GM12872 (cell line): ENCODE data around the gene TUSC2.

ENCODE experiments used
- TF ChIP-seq, protein P1 (sequence below): IDR thresholded peaks from 3 replicates; pipeline ENCODE4 v1.5.1; 2011; ENCODE audit warnings: low read depth, mild to moderate bottlenecking, low read length, moderate library complexity; ENCODE audit not compliant: insufficient read depth

TUSC2 gene

DNA sequence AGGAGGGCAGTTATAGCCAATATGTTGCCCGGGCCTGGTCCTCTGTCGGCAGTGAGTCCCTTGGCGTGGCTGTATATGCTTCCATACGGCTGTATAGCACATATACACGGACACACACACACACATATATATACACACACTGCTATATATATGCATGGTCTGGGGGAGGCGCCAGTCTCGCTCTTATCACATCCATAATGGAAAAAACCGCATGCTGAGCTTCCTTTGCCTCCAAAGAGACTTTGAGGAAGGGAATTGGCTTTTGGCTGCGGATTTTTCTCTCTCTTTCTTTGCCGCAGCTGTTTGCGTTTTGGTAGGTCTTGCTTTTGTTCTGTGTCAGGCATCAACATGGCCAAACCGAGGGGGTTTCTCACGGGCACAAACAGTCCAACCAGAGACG, 42.6 kb upstream of the TUSC2 start:
- TF ChIP-seq, protein P1, sequence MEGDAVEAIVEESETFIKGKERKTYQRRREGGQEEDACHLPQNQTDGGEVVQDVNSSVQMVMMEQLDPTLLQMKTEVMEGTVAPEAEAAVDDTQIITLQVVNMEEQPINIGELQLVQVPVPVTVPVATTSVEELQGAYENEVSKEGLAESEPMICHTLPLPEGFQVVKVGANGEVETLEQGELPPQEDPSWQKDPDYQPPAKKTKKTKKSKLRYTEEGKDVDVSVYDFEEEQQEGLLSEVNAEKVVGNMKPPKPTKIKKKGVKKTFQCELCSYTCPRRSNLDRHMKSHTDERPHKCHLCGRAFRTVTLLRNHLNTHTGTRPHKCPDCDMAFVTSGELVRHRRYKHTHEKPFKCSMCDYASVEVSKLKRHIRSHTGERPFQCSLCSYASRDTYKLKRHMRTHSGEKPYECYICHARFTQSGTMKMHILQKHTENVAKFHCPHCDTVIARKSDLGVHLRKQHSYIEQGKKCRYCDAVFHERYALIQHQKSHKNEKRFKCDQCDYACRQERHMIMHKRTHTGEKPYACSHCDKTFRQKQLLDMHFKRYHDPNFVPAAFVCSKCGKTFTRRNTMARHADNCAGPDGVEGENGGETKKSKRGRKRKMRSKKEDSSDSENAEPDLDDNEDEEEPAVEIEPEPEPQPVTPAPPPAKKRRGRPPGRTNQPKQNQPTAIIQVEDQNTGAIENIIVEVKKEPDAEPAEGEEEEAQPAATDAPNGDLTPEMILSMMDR, result no peak

DNA sequence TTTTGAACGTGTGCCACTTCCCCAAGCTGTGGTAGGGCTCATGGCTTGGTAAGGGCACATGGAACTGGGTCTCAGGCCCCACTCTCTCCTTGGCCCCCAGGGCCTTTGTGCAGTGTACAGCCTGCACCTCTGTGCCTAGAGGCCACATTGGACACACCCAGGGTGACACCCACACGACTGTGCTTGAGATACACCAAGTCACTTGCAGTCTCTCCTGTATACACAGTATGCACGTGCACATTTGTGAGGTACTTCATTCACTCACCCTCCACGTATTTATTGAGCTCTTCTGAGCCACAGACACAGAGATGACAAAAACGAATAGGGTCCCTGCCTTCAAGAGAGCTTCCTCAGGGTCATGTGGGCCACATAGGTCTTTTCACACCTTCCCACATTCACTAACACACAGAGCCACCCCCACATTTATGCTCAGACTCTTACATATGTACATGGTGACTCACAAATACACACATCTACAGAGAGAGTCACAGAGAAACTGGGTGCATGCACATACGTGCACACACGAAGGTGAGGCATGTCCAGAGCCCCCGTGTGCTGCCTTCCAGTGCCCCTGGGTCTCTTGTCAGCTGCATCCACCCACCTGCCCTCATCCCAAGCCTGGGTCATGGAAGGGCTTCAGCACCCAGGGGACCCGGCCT, 41.1 kb upstream of the TUSC2 start:
- TF ChIP-seq, protein P1, result no peak

DNA sequence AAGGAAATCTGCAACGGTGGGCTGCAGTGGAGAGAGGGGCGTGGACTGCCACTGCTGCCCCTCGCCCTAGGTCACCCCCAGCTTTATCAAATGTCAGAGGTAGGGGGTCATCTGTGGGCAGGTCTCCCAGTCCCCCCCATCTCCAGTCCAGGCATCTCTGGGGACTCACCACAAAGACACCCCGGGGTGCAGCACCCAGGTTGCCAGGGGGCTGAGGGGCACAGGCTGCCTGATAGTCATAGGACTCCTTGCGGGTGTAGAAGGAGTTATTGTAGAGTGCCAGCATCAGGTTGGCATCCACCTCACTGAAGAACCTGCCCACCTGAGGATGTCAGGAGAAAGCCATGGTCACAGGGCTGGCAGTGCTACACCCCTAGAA, 37.8 kb upstream of the TUSC2 start:
- TF ChIP-seq, protein P1, result no peak

DNA sequence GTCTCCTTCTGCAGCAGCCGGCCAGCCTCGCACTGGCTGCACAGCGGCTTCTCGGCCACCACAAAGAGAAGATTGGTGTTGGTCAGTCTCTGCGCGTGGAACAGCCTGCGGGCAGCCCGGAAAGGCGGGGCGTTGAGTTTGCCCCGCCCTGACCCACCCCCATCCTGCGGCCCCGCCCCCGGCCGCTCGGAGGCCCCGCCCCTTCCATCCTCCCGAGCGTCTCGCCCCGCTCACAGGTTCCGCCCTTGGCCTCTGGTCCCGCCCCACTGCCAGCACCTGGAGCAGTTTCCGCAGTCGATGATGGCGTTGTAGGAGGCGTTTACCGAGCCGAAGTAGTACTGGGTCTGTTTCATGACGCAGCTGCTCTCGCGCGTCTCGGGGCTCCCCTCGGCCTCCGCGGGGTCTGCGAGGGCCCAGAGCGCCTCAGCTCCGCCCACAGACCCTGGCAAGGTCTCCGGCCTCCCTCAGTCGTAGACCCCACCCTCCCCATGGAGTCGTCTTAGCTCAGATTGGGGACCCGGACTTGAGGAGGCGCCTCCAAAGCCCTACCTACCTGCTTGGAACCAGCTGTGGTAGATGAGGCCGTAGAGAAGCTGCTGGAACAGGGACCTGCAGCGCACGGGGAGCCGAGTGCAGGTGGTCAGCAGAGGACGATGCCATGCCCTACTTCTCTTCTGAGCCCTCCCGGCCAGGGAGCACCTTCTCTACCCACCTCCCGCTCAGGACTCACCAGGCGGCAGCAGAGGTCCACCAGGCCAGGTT, 37.2 kb upstream of the TUSC2 start:
- TF ChIP-seq, protein P1, result no peak

- TF ChIP-seq, protein P1, result no peak
These were observed 36.6 kb upstream of the TUSC2 start for GRCh38 chr3:50364573-50365079.

DNA sequence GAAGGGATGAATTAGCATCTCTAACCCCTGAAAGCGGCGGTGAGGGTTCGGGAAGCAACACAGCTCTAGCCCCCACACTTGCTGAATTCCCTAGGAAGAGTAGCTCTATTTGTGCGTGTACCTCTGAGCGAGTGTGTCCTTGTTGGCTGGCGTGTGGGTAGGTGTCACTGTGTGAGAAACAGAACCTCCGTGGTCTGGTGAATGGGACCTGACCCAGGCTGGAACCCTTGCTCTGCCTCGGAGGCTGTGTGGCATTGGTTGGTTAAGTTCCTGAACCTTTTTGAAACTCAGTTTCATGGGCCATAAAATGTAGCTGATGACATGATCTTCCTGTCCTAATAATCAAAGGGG, 31.7 kb upstream of the TUSC2 start:
- TF ChIP-seq, protein P1, result no peak

GRCh38 chr3:50358911-50359759, 31.1 kb upstream of the TUSC2 start, which contains the start of gene TMEM115:
Gene TMEM115, minus strand, starts transcription at chr3:50359521. Its CDS starts 458 bp downstream, at chr3:50359063.
- TF ChIP-seq, protein P1, result no peak
